AG09319 (cell line): ENCODE results near the gene ITGB1.

ENCODE experiments used
- DNase-seq: peaks from one replicate; pipeline ENCODE4 v3.0.0-alpha.2; 2010; ENCODE audit warnings: low read depth; ENCODE audit errors: extremely low read depth
- TF ChIP-seq, protein P1 (sequence below): IDR thresholded peaks from 2 replicates; pipeline ENCODE4 v1.5.1; 2011; ENCODE audit warnings: low read depth, mild to moderate bottlenecking, inconsistent platforms, low read length, moderate library complexity

ITGB1 gene

GRCh38 chr10:32972929-32973328, 14.9 kb upstream of the ITGB1 start:
- no peak for DNase-seq
- TF ChIP-seq, protein P1, sequence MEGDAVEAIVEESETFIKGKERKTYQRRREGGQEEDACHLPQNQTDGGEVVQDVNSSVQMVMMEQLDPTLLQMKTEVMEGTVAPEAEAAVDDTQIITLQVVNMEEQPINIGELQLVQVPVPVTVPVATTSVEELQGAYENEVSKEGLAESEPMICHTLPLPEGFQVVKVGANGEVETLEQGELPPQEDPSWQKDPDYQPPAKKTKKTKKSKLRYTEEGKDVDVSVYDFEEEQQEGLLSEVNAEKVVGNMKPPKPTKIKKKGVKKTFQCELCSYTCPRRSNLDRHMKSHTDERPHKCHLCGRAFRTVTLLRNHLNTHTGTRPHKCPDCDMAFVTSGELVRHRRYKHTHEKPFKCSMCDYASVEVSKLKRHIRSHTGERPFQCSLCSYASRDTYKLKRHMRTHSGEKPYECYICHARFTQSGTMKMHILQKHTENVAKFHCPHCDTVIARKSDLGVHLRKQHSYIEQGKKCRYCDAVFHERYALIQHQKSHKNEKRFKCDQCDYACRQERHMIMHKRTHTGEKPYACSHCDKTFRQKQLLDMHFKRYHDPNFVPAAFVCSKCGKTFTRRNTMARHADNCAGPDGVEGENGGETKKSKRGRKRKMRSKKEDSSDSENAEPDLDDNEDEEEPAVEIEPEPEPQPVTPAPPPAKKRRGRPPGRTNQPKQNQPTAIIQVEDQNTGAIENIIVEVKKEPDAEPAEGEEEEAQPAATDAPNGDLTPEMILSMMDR = no peak

DNA sequence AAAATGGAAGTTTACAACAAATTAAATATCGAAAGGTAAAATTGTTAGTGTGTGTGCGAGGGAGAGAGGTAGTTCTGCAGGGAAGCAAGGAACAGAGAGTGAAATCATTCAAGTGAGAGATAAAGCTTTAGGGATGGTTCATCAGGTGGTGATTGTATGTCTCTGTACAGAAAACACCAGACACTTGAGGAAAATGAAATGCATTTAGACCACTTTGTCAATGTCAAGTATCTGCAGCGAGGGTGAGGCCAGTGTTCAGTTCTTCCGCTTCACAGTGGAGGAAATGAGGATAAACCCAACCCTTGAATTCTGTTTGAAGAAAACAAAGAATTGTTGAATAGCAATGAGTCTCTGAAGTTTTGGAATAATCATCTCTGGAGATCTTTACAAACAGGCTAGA, 14.4 kb upstream of the ITGB1 start:
- TF ChIP-seq, protein P1 = no peak
- no peak for DNase-seq

GRCh38 chr10:32971536-32972091, 13.6 kb upstream of the ITGB1 start:
- no peak for DNase-seq
- TF ChIP-seq, protein P1 = no peak

DNA sequence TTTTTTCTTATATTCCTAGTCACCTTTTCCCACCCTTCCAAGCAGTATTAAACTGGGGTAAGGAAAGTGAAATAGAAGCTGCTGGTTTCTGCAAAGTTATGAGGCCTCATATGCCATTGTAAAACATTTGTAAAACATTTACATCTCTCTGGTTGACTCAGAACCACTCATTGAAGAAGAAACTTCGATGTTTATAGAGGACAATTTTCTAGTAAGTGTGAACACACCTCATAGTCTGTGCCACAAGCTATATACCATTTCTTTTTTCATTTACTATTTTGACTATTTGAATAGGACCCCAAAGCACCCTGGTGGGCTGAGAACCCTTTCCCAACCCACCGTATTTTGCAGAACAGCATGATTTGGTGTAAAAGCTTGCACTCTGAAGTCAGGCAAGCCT, 12.9 kb upstream of the ITGB1 start:
- DNase-seq = no peak
- TF ChIP-seq, protein P1 = no peak

DNA sequence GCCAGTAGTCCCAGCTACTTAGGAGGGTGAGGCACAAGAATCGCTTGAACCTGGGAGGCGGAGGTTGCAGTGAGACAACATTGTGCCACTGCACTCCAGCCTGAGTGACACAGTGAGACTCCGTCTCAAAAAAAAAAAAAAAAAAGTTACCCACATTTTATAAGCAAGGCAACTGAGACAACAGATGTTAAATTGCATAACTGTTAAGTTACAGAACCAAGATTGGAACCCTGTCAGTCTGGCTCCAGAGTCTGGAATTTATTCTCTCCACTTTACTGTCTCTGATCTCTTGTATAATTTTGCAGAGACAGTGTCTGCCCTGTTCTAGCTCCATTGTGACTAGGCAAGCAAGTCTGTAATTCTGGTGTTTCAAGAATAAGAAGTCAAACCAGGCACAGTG, 6.2 kb upstream of the ITGB1 start:
- TF ChIP-seq, protein P1 = no peak
- no peak for DNase-seq

- TF ChIP-seq, protein P1 = no peak
- DNase-seq = no peak
Measured at GRCh38 chr10:32963096-32963495, 5.1 kb upstream of the ITGB1 start.

DNA sequence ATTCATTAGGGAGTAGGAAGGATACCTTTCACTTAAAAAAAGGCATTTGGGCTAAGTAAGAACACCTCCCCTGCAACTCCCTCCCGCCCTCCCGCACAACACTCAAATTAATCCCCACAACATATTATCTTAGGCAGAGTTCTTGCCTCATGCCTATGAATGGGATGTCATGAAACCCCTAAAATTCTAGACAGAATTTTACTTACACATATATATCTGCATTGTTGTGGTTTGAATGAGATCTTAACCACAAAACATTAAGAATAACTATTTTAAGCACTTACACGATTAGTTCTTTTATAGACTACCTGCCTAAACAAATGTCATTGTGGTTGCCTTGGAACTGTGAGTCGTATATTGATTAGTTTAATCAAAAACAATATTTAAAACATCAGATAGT, 4.5 kb upstream of the ITGB1 start:
- DNase-seq = no peak
- TF ChIP-seq, protein P1 = no peak
